GM19452 (cell line): Measurements from ENCODE around the gene SREK1IP1.

Experiments used
- ATAC-seq: cut with Tn5 transposase; IDR thresholded peaks from one replicate; pipeline ENCODE4 v1.9.1; 2021; ENCODE audit not compliant: unreplicated experiment

SREK1IP1 gene

DNA sequence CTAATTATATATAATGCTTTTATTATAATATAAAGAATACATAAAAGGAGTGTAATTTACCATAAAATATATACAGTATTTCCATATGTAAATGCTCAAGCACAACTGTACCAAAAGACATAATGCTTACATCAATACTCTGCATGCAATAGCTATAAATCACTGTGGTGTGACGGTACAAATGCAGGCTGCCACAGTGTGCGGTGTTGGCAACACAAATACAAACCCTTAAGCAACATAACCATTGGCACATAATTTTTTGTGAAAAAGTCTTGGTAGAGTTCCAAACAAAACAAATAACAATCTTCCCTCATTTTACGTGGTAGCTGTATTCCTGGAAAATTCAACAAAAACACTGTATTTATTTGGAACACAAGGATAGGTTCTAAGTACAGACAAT lies 80.1 kb downstream of the SREK1IP1 start:
- ATAC-seq = no peak

DNA sequence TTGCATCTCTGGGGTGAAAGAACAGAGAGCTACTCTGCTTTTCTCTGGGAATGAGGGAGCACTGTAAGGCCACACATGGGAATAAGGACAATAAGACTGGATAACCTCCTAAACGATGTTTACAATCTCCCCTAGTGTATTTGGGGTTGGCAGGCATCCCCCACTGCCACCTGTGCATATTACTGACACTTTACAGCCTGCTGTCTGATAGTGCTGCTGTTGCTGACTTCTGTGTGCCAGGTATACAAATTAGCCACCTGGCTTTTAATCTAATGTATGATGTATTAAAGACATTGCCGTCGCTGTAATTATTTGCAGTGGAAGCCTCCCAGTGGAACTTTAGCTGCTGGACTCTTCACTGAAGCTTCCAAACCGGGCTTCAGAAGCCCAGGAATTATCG lies 82.6 kb downstream of the SREK1IP1 start:
- ATAC-seq = no peak

DNA sequence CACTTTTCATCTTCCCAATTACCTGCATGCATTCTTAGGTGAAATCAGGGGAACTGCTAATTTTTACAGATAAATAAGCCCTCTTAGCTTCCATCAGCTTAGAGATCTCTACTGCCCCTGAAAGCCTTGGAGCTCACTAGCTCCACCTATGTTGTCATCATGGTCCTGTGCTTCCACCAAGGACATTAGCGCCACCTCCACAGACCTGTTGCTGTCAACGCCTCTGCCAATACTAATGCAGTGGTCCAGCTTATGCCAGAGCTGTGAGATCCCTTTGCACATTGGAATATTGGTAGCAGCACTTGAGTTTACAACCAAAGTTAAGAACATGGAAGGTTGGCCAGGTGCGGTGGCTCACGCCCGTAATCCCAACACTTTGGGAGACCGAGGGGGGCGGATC lies 85.9 kb downstream of the SREK1IP1 start:
- ATAC-seq = no peak

- ATAC-seq = no peak
These were observed 88.2 kb downstream of the SREK1IP1 start for GRCh38 chr5:64680289-64680688.

DNA sequence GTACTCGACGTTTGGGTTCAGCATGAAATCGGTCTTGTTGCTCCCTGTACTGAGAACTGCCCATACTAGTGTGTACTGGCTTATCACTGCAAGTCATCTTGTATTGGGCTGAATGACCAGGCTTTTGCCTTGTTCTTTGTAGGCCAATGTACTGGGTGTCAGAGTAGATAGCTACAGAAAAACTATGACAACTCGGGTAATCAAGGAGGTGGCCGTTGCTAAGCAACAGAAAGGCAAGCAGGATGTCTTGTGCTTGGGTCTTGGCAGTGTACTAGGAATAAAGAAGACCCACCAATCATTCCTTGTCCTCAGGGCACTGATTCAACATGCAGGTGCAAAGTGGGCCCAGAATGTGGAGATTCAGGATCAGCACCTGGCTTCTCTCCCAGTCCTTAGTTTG lies 90.1 kb downstream of the SREK1IP1 start:
- ATAC-seq = no peak

- no peak for ATAC-seq
These were observed 96.8 kb downstream of the SREK1IP1 start for GRCh38 chr5:64671678-64672077.

GRCh38 chr5:64670277-64670676 lies 98.2 kb downstream of the SREK1IP1 start:
- ATAC-seq = no peak
